ENCODE results near the gene SVIL. TPM values are rescaled to one million over a fixed set of nuclear protein-coding genes. Genes with fewer than 3 reads are reported as not detected.
"Not testable (repeated sequence)": the region's sequence is repeated elsewhere in the genome, so short reads cannot be mapped to it uniquely, and the experiment has no call there.

Gene SVIL
- total RNA-seq, 1 donor from 2014 or later = 72.1 TPM

GRCh38 chr10:29618341-29619171, 16.2 kb downstream of the SVIL start:
- no peaks in the 10 kb centered on the region for H3K36me3 ChIP-seq (ENCODE audit: control insufficient read depth, insufficient read depth, low read length)
- H3K27me3 ChIP-seq (ENCODE audit: control insufficient read depth, insufficient read depth, low read length) = no peaks in the 10 kb centered on the region
- no peak for DNase-seq (ENCODE audit: low read depth)
- no peak overlapping the region for H3K4me3 ChIP-seq (ENCODE audit: low read depth, low read length)
- TF ChIP-seq CTCF (IDR thresholded peaks at IDR 0.05; ENCODE audit: insufficient read depth, low read length, poor library complexity, severe bottlenecking) = no peak

- no peak for DNase-seq (ENCODE audit: low read depth)
These were observed 16.9 kb downstream of the SVIL start for GRCh38 chr10:29617880-29618340.

GRCh38 chr10:29616542-29616941, 18.2 kb downstream of the SVIL start:
- Histone ChIP-seq H3K36me3 (ENCODE audit: control insufficient read depth, insufficient read depth, low read length) (no peaks in the 10 kb centered on the region), H3K27me3 (ENCODE audit: control insufficient read depth, insufficient read depth, low read length) (no peaks in the 10 kb centered on the region), H3K4me3 (ENCODE audit: low read depth, low read length) (no peak overlapping the region)
- TF ChIP-seq CTCF (IDR thresholded peaks at IDR 0.05; ENCODE audit: insufficient read depth, low read length, poor library complexity, severe bottlenecking) = no peak
- no peak for DNase-seq (ENCODE audit: low read depth)

More at GRCh38 chr10:29617880-29618340, 16.9 kb downstream of the SVIL start:
- Histone ChIP-seq H3K4me3 (ENCODE audit: low read depth, low read length) (no peak overlapping the region), H3K36me3 (ENCODE audit: control insufficient read depth, insufficient read depth, low read length) (no peaks in the 10 kb centered on the region), H3K27me3 (ENCODE audit: control insufficient read depth, insufficient read depth, low read length) (no peaks in the 10 kb centered on the region)
- no peak for TF ChIP-seq CTCF (IDR thresholded peaks at IDR 0.05; ENCODE audit: insufficient read depth, low read length, poor library complexity, severe bottlenecking)

- Histone ChIP-seq H3K27me3 (ENCODE audit: control insufficient read depth, insufficient read depth, low read length) (no peaks in the 10 kb centered on the region), H3K36me3 (ENCODE audit: control insufficient read depth, insufficient read depth, low read length) (no peaks in the 10 kb centered on the region), H3K4me3 (ENCODE audit: low read depth, low read length) (no peak overlapping the region)
- no peak for TF ChIP-seq CTCF (IDR thresholded peaks at IDR 0.05; ENCODE audit: insufficient read depth, low read length, poor library complexity, severe bottlenecking)
- no peak for DNase-seq (ENCODE audit: low read depth)
These were observed 19.6 kb downstream of the SVIL start for GRCh38 chr10:29615195-29615594.

DNA sequence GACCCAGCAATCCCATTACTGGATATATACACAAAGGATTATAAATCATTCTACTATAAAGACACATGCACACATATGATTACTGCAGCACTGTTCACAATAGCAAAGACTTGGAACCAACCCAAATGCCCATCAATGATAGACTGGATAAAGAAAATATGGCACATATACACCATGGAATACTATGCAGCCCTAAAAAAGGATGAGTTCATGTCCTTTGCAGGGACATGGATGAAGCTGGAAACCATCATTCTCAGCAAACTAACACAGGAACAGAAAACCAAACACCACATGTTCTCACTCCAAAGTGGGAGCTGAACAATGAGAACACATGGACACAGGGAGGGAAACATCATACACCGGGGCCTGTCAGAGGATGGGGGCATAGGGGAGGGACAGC, 20.5 kb downstream of the SVIL start:
- DNase-seq (ENCODE audit: low read depth); H3K36me3 ChIP-seq (ENCODE audit: control insufficient read depth, insufficient read depth, low read length); H3K4me3 ChIP-seq (ENCODE audit: low read depth, low read length); H3K27me3 ChIP-seq (ENCODE audit: control insufficient read depth, insufficient read depth, low read length): not testable (repeated sequence)

DNA sequence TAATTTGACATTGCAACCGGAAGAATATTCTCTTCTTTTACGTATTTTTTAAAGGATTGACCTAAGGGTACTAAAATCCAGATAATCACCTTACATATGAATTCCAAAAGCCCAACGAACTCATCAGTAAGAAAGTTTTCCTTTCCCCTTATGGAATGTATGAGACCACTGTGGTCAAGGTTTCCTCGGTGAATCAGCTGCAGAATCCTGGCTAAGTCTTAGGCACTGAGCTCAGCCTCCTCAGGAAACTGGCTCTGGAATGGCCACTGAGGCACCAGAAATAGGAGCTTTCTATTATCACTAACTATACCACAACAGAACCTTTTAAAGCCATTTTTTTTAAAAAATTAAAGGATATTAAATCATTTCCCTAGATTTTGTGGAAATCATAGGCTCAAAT, 21.0 kb downstream of the SVIL start:
- no peak for TF ChIP-seq CTCF (IDR thresholded peaks at IDR 0.05; ENCODE audit: insufficient read depth, low read length, poor library complexity, severe bottlenecking)
- H3K4me3 ChIP-seq (ENCODE audit: low read depth, low read length) = no peak overlapping the region
- H3K27me3 ChIP-seq (ENCODE audit: control insufficient read depth, insufficient read depth, low read length) = no peaks in the 10 kb centered on the region
- DNase-seq (ENCODE audit: low read depth) = no peak
- H3K36me3 ChIP-seq (ENCODE audit: control insufficient read depth, insufficient read depth, low read length) = no peaks in the 10 kb centered on the region
